ENCODE data around the gene CFTR. TPM values are rescaled to one million over a fixed set of nuclear protein-coding genes. Genes with fewer than 3 reads are reported as not detected.
"Not testable (repeated sequence)": the region's sequence is repeated elsewhere in the genome, so short reads cannot be mapped to it uniquely, and the experiment has no call there.

The CFTR gene
- total RNA-seq, 2 donors from 2014 or later, result 2.0 to 3.5 TPM

- Histone ChIP-seq H3K4me3 (ENCODE audit: low read length) (no peak overlapping the region), H3K27ac (ENCODE audit: low read depth, low read length) (no peak overlapping the region), H3K4me1 (ENCODE audit: control insufficient read depth, insufficient read depth, low read length) (no peaks in the 10 kb centered on the region), H3K9me3 (ENCODE audit: control insufficient read depth, low read length) (no peaks in the 10 kb centered on the region), H3K36me3 (ENCODE audit: control insufficient read depth, insufficient read depth, low read length) (no peaks in the 10 kb centered on the region), H3K9ac (ENCODE audit: extremely low read depth, low read length, poor library complexity, severe bottlenecking) (no peak overlapping the region), H3K27me3 (ENCODE audit: control insufficient read depth, insufficient read depth, low read length, poor library complexity, severe bottlenecking) (no peaks in the 10 kb centered on the region)
- DNase-seq, result no peak
- Mint-ChIP-seq H3K9me3 (no peaks in the 10 kb centered on the region), H3K36me3 (ENCODE audit: low read depth) (no peaks in the 10 kb centered on the region), H3K4me3 (no peak overlapping the region), H3K27ac (no peak overlapping the region), H3K27me3 (ENCODE audit: insufficient read depth) (no peaks in the 10 kb centered on the region), H3K4me1 (no peaks in the 10 kb centered on the region)
- no peak for TF ChIP-seq CTCF (conservative IDR thresholded peaks at IDR 0.05)
Measured at GRCh38 chr7:117707080-117707479, 227.3 kb downstream of the CFTR start.

DNA sequence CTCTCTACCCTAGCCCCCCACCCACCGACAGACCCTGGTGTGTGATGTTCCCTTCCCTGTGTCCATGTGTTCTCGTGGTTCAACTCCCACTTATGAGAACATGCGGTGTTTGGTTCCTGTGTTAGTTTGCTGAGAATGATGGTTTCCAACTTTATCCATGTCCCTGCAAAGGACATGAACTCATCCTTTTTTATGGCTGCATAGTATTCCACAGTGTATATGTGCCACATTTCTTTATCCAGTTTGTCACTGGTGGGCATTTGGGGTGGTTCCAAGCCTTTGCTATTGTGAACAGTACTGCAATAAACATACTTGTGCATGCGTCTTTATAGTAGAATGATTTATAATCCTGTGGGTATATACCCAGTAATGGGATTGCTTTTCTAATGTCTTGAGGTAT, 228.3 kb downstream of the CFTR start:
- not testable (repeated sequence) for H3K27me3 ChIP-seq (ENCODE audit: control insufficient read depth, insufficient read depth, low read length, poor library complexity, severe bottlenecking); H3K27ac ChIP-seq (ENCODE audit: low read depth, low read length); H3K4me3 ChIP-seq (ENCODE audit: low read length); H3K9me3 ChIP-seq (ENCODE audit: control insufficient read depth, low read length); H3K27me3 Mint-ChIP-seq (ENCODE audit: insufficient read depth); H3K4me1 Mint-ChIP-seq; H3K4me1 ChIP-seq (ENCODE audit: control insufficient read depth, insufficient read depth, low read length); H3K9me3 Mint-ChIP-seq; H3K4me3 Mint-ChIP-seq; H3K36me3 Mint-ChIP-seq (ENCODE audit: low read depth); H3K9ac ChIP-seq (ENCODE audit: extremely low read depth, low read length, poor library complexity, severe bottlenecking); H3K27ac Mint-ChIP-seq; DNase-seq; H3K36me3 ChIP-seq (ENCODE audit: control insufficient read depth, insufficient read depth, low read length)
- 89 to 99% methylated on average over 3 to 4 of the region's 4 CpGs for WGBS, 2 experiments (ENCODE audit: insufficient coverage in 1 of 2, insufficient read length in 1 of 2)

GRCh38 chr7:117711556-117711955, 231.7 kb downstream of the CFTR start:
- TF ChIP-seq CTCF (conservative IDR thresholded peaks at IDR 0.05), result no peak
- WGBS, 2 experiments (ENCODE audit: insufficient coverage in 1 of 2, insufficient read length in 1 of 2), result 100% methylated on average over 1 of the region's 1 CpG; no CpG with 5 or more reads in 1 of the 2 experiments
- Histone ChIP-seq H3K4me1 (ENCODE audit: control insufficient read depth, insufficient read depth, low read length) (peaks cover under 1% of the 10 kb centered on the region), H3K9ac (ENCODE audit: extremely low read depth, low read length, poor library complexity, severe bottlenecking) (no peak overlapping the region), H3K27me3 (ENCODE audit: control insufficient read depth, insufficient read depth, low read length, poor library complexity, severe bottlenecking) (no peaks in the 10 kb centered on the region), H3K4me3 (ENCODE audit: low read length) (no peak overlapping the region), H3K36me3 (ENCODE audit: control insufficient read depth, insufficient read depth, low read length) (no peaks in the 10 kb centered on the region), H3K27ac (ENCODE audit: low read depth, low read length) (no peak overlapping the region), H3K9me3 (ENCODE audit: control insufficient read depth, low read length) (no peaks in the 10 kb centered on the region)
- Mint-ChIP-seq H3K27me3 (ENCODE audit: insufficient read depth) (no peaks in the 10 kb centered on the region), H3K36me3 (ENCODE audit: low read depth) (no peaks in the 10 kb centered on the region), H3K4me3 (no peak overlapping the region), H3K9me3 (no peaks in the 10 kb centered on the region), H3K4me1 (peaks cover 5% of the 10 kb centered on the region), H3K27ac (no peak overlapping the region)
- DNase-seq, result no peak

- Histone ChIP-seq H3K27ac (ENCODE audit: low read depth, low read length) (no peak overlapping the region), H3K9ac (ENCODE audit: extremely low read depth, low read length, poor library complexity, severe bottlenecking) (no peak overlapping the region), H3K4me1 (ENCODE audit: control insufficient read depth, insufficient read depth, low read length) (peaks cover 7% of the 10 kb centered on the region), H3K36me3 (ENCODE audit: control insufficient read depth, insufficient read depth, low read length) (no peaks in the 10 kb centered on the region), H3K9me3 (ENCODE audit: control insufficient read depth, low read length) (no peaks in the 10 kb centered on the region), H3K4me3 (ENCODE audit: low read length) (no peak overlapping the region), H3K27me3 (ENCODE audit: control insufficient read depth, insufficient read depth, low read length, poor library complexity, severe bottlenecking) (no peaks in the 10 kb centered on the region)
- Mint-ChIP-seq H3K9me3 (no peaks in the 10 kb centered on the region), H3K36me3 (ENCODE audit: low read depth) (no peaks in the 10 kb centered on the region), H3K27me3 (ENCODE audit: insufficient read depth) (no peaks in the 10 kb centered on the region), H3K4me1 (peaks cover 14% of the 10 kb centered on the region), H3K27ac (no peak overlapping the region), H3K4me3 (no peak overlapping the region)
- peak; percentile 75 for DNase-seq
- TF ChIP-seq CTCF (conservative IDR thresholded peaks at IDR 0.05), result peak; percentile 86
- WGBS, 2 experiments (ENCODE audit: insufficient coverage in 1 of 2, insufficient read length in 1 of 2), result 80% methylated on average over 2 of the region's 3 CpGs; no CpG with 5 or more reads in 1 of the 2 experiments
Measured at GRCh38 chr7:117715784-117716445, 236.1 kb downstream of the CFTR start.
